A549 (cell line): ENCODE results near the gene WDR72. TPM values are rescaled to one million over a fixed set of nuclear protein-coding genes. Genes with fewer than 3 reads are reported as not detected.

Source experiments
- ATAC-seq, 2 experiments: fragments of 200-7000 bp in 1 of 2; fragments of >200 bp in 1 of 2; cut with Nextera tagmentation in 1 of 2; cut with Tn5 transposase in 1 of 2; 3 replicates each; pipeline versions ENCODE4 v1.8.0 to v1.9.1; 2018 to 2020; ENCODE audit warnings: mild to moderate bottlenecking in 1 of 2, moderate library complexity in 1 of 2
- CTCF ChIA-PET: fragments of 300-600 bp; sonication (Branson Sonifier 250); formaldehyde crosslinking; extraction: SDS; loops from one replicate; lab custom pipeline; 2021; ENCODE audit warnings: antibody characterized with exemption, inconsistent platforms; lab: Yijun Ruan, JAX
- POLR2A ChIA-PET: fragments of 350-600 bp; formaldehyde crosslinking; extraction: SDS; loops from one replicate; lab custom pipeline; 2021; ENCODE audit warnings: antibody characterized with exemption, inconsistent platforms; lab: Yijun Ruan, JAX
- DNase-seq, 2 experiments: peaks; one replicate each; pipeline versions ENCODE4 v3.0.0 to v3.0.0-alpha.2; 2011 to 2016; ENCODE audit warnings: low read depth in 1 of 2, low spot score in 1 of 2
- FAIRE-seq: peaks from 2 replicates; lab custom pipeline; 2011; peaks lifted over from hg19 to GRCh38; lab: Jason Lieb, UNC
- H3K27ac ChIP-seq, 2 experiments: fragments of >200 bp; sonication (Bioruptor Twin); formaldehyde crosslinking; 3 replicates each; pipeline ENCODE4 v1.5.1; 2016 to 2017
- H3K4me1 ChIP-seq: fragments of >200 bp; sonication (Bioruptor Twin); formaldehyde crosslinking; 3 replicates; pipeline ENCODE4 v1.6.1; 2016
- H3K4me2 ChIP-seq: fragments of >200 bp; sonication (Bioruptor Twin); formaldehyde crosslinking; 3 replicates; pipeline ENCODE4 v1.6.1; 2016
- H3K4me3 ChIP-seq: fragments of >200 bp; sonication (Bioruptor Twin); formaldehyde crosslinking; 3 replicates; pipeline ENCODE4 v1.5.1; 2016
- H3K9me3 ChIP-seq: fragments of >200 bp; sonication (Bioruptor Twin); formaldehyde crosslinking; 3 replicates; pipeline ENCODE4 v1.6.1; 2016
- BHLHE40 ChIP-seq: IDR thresholded peaks from 2 replicates; pipeline ENCODE4 v1.6.1; 2012; ENCODE audit warnings: low read depth, low read length, inconsistent platforms
- EHF ChIP-seq: fragments of 250-450 bp; sonication (Bioruptor Pico); IDR thresholded peaks from 2 replicates; pipeline ENCODE4 v1.5.0; 2020; ENCODE audit warnings: mild to moderate bottlenecking
- GATA3 ChIP-seq: IDR thresholded peaks from 2 replicates; pipeline ENCODE4 v1.6.1; 2012; ENCODE audit warnings: borderline replicate concordance
- HDAC2 ChIP-seq: fragments of 200-600 bp; sonication (generic); IDR thresholded peaks from 2 replicates; pipeline ENCODE4 v1.6.1; 2016
- JUNB ChIP-seq: fragments of >200 bp; sonication (Bioruptor Twin); formaldehyde crosslinking; IDR thresholded peaks from 2 replicates; pipeline ENCODE4 v1.6.1; 2016
- NPAS2 ChIP-seq: fragments of 250-450 bp; sonication (Bioruptor Pico); IDR thresholded peaks from 2 replicates; pipeline ENCODE4 v1.8.0; 2022; ENCODE audit warnings: mild to moderate bottlenecking, moderate library complexity, borderline replicate concordance
- PHF8 ChIP-seq: fragments of 200-600 bp; sonication (generic); IDR thresholded peaks from 2 replicates; pipeline ENCODE4 v1.6.1; 2016; ENCODE audit warnings: low read depth, mild to moderate bottlenecking, antibody characterized with exemption, moderate library complexity, borderline replicate concordance
- RARB ChIP-seq: fragments of 250-450 bp; sonication (Bioruptor Pico); IDR thresholded peaks from 2 replicates; pipeline ENCODE4 v1.8.0; 2021; ENCODE audit warnings: mild to moderate bottlenecking, moderate library complexity
- RCOR1 ChIP-seq: fragments of 150-350 bp; IDR thresholded peaks from 2 replicates; pipeline ENCODE4 v1.6.1; 2014; ENCODE audit warnings: antibody characterized with exemption, low read length, low read depth
- SMC3 ChIP-seq: fragments of >200 bp; sonication (Bioruptor Twin); formaldehyde crosslinking; IDR thresholded peaks from 3 replicates; pipeline ENCODE4 v1.6.1; 2018; ENCODE audit warnings: inconsistent platforms
- ZC3H11A ChIP-seq: fragments of 450-650 bp; IDR thresholded peaks from 2 replicates; pipeline ENCODE4 v1.6.1; 2014; ENCODE audit warnings: antibody characterized with exemption, mild to moderate bottlenecking
- WGBS: methylation state at CpG from one replicate; pipeline ENCODE4 v1.1.6; 2017; ENCODE audit errors: missing lambda C conversion rate; 5-methylcytosine and 5-hydroxymethylcytosine counted together
- polyA plus RNA-seq, 4 experiments: library from polyadenylated mRNA; depleted of rRNA in 3 of 4; stranded (reverse); fragments of >200 nt; fragmentation: RNase III in 1 of 4; extraction: RNeasy Plus Mini Kit Qiagen cat#74134 plus additional on column Dnase treatment in 1 of 4; gene quantifications; 2 replicates in 3 of 4; 3 replicates in 1 of 4; pipeline ENCODE4 v1.2.3, GENCODE V29; 2011 to 2017
- TF ChIP-seq, protein P1 (sequence below): fragments of 200-600 bp; sonication (generic); IDR thresholded peaks from 2 replicates; pipeline ENCODE4 v1.6.1; 2016; ENCODE audit warnings: antibody characterized with exemption, mild to moderate bottlenecking, moderate library complexity
- TF ChIP-seq, protein P2 (sequence below): fragments of 150-350 bp; IDR thresholded peaks from 2 replicates; pipeline ENCODE4 v1.6.1; 2014; ENCODE audit warnings: low read depth, mild to moderate bottlenecking, low read length

Gene WDR72
- polyA plus RNA-seq, 2 of the 4 experiments (the other 2 are of a cell fraction) = 12.0 to 28.5 TPM

DNA sequence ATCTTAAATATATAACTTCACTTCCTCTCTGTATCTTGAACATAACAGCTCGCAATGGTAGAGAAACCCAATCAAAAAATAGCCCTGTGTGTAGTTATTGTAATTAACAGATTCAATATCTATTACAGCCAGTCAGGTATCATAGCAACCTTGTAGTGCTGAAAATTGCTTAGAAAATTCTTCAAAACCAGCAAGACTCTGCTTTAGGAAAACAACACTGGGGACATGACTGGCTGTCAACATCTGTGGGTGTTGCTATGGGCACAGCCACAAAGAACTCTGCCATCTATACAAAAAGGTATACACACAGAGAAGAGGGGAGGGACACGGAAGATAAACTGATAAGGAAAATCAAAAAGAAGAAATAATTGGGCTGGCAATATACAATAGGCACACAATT, 101.2 kb downstream of the WDR72 start (continued):
- no peak for TF ChIP-seq BHLHE40
- TF ChIP-seq, protein P1, sequence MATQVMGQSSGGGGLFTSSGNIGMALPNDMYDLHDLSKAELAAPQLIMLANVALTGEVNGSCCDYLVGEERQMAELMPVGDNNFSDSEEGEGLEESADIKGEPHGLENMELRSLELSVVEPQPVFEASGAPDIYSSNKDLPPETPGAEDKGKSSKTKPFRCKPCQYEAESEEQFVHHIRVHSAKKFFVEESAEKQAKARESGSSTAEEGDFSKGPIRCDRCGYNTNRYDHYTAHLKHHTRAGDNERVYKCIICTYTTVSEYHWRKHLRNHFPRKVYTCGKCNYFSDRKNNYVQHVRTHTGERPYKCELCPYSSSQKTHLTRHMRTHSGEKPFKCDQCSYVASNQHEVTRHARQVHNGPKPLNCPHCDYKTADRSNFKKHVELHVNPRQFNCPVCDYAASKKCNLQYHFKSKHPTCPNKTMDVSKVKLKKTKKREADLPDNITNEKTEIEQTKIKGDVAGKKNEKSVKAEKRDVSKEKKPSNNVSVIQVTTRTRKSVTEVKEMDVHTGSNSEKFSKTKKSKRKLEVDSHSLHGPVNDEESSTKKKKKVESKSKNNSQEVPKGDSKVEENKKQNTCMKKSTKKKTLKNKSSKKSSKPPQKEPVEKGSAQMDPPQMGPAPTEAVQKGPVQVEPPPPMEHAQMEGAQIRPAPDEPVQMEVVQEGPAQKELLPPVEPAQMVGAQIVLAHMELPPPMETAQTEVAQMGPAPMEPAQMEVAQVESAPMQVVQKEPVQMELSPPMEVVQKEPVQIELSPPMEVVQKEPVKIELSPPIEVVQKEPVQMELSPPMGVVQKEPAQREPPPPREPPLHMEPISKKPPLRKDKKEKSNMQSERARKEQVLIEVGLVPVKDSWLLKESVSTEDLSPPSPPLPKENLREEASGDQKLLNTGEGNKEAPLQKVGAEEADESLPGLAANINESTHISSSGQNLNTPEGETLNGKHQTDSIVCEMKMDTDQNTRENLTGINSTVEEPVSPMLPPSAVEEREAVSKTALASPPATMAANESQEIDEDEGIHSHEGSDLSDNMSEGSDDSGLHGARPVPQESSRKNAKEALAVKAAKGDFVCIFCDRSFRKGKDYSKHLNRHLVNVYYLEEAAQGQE = no peak
- TF ChIP-seq, all 56 proteins: peak for 0

DNA sequence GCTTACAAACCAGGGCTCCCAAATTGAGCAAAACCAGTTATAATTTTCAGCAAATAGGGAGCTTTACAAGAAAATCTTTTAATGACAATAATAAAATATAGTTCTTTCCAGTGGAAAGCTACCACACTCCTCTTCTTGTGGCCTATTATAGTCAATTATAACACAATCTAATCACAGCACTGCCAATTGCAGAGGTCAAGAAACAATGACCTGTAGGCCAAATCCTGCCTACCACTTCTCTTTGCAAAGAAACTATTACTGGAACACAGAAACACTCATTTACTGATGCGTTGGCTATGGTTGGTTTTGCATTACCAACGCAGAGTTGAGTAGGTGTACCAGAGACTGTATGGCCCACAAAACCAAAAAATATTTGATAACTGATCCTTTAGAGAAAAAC, 110.5 kb downstream of the WDR72 start:
- ChIA-PET POLR2A (no interaction called here), CTCF (interaction anchor here (0.9 kb wide), 1 partner anchor 21 kb away, joined by 3 read pairs; no protein-coding TSS in a partner anchor)
- Histone ChIP-seq H3K27ac (no peak overlapping the region), H3K9me3 (no peaks in the 10 kb centered on the region), H3K4me3 (no peak overlapping the region), H3K4me1 (0 out of 3 replicates have a peak, but pooled peaks cover 3% of the 10 kb centered on the region), H3K4me2 (no peak overlapping the region)
- ATAC-seq = no peak
- no peak for FAIRE-seq
- TF ChIP-seq ZC3H11A = no peak
- no peak for TF ChIP-seq RCOR1
- no peak for TF ChIP-seq PHF8
- TF ChIP-seq NPAS2 (CRISPR knock-in tag) = no peak
- TF ChIP-seq HDAC2 = no peak
- no peak for DNase-seq
- WGBS = 87% methylated on average over 2 of the region's 2 CpGs

DNA sequence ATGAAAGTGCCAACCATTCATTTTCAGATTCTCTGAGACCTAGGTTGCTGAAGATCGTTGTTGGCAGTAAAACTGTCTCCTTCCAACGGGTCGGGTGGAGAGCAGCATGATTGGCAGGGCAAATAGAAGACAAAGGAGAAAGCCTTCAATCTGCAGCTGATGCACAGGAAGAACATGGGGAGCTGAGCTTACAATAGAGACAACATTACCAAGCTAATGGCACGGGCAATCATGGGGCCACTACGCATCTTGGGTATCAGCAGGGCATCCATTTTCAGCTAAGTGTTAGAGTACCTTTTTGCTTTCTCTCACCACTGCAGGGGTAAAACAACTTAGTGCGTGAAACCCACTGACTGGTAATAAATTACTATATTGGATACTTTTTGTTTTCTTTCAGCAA, 114.8 kb downstream of the WDR72 start:
- ATAC-seq (no peak), DNase-seq (no peak), FAIRE-seq (no peak)
- ChIA-PET CTCF (interaction anchor here (0.7 to 1.8 kb wide), 2 partner anchors 9 to 25 kb away, joined by 3 to 4 read pairs; no protein-coding TSS in a partner anchor), POLR2A (no interaction called here)
- Histone ChIP-seq H3K4me3 (no peak overlapping the region), H3K4me2 (no peak overlapping the region), H3K9me3 (no peaks in the 10 kb centered on the region), H3K27ac (no peak overlapping the region), H3K4me1 (no peaks in the 10 kb centered on the region)
- TF ChIP-seq HDAC2 (no peak), JUNB (no peak), GATA3 (no peak), EHF (CRISPR knock-in tag) (no peak), PHF8 (no peak), SMC3 (no peak), RARB (CRISPR knock-in tag) (no peak)
- TF ChIP-seq, protein P1 = no peak
- TF ChIP-seq, protein P2, sequence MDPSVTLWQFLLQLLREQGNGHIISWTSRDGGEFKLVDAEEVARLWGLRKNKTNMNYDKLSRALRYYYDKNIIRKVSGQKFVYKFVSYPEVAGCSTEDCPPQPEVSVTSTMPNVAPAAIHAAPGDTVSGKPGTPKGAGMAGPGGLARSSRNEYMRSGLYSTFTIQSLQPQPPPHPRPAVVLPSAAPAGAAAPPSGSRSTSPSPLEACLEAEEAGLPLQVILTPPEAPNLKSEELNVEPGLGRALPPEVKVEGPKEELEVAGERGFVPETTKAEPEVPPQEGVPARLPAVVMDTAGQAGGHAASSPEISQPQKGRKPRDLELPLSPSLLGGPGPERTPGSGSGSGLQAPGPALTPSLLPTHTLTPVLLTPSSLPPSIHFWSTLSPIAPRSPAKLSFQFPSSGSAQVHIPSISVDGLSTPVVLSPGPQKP = no peak
- WGBS = 79% methylated on average over 6 of the region's 6 CpGs
